Measurements from ENCODE around the gene SSTR4. TPM values are rescaled to one million over a fixed set of nuclear protein-coding genes. Genes with fewer than 3 reads are reported as not detected.
"Not testable (repeated sequence)": the region's sequence is repeated elsewhere in the genome, so short reads cannot be mapped to it uniquely, and the experiment has no call there.

SSTR4 gene
- total RNA-seq, 1 donor: not detected

GRCh38 chr20:23022849-23023248 lies 12.3 kb upstream of the SSTR4 start:
- DNase-seq (ENCODE audit: low read depth): peak; percentile 62
- no peak overlapping the region for H3K4me3 ChIP-seq (ENCODE audit: low read depth, low read length)
- TF ChIP-seq CTCF (IDR thresholded peaks at IDR 0.05; ENCODE audit: insufficient read depth, low read length): no peak

GRCh38 chr20:23023621-23024177 lies 11.4 kb upstream of the SSTR4 start:
- no peak for TF ChIP-seq CTCF (IDR thresholded peaks at IDR 0.05; ENCODE audit: insufficient read depth, low read length)
- no peak overlapping the region for H3K4me3 ChIP-seq (ENCODE audit: low read depth, low read length)
- no peak for DNase-seq (ENCODE audit: low read depth)

GRCh38 chr20:23024701-23025100 lies 10.4 kb upstream of the SSTR4 start:
- DNase-seq (ENCODE audit: low read depth): peak; percentile 20
- H3K4me3 ChIP-seq (ENCODE audit: low read depth, low read length): no peak overlapping the region
- no peak for TF ChIP-seq CTCF (IDR thresholded peaks at IDR 0.05; ENCODE audit: insufficient read depth, low read length)

GRCh38 chr20:23025503-23025902 lies 9.6 kb upstream of the SSTR4 start:
- DNase-seq (ENCODE audit: low read depth); H3K4me3 ChIP-seq (ENCODE audit: low read depth, low read length): not testable (repeated sequence)

GRCh38 chr20:23027721-23028120 lies 7.4 kb upstream of the SSTR4 start:
- no peak overlapping the region for H3K4me3 ChIP-seq (ENCODE audit: low read depth, low read length)
- no peak for TF ChIP-seq CTCF (IDR thresholded peaks at IDR 0.05; ENCODE audit: insufficient read depth, low read length)
- no peak for DNase-seq (ENCODE audit: low read depth)

- H3K4me3 ChIP-seq (ENCODE audit: low read depth, low read length): no peak overlapping the region
- TF ChIP-seq CTCF (IDR thresholded peaks at IDR 0.05; ENCODE audit: insufficient read depth, low read length): no peak
- no peak for DNase-seq (ENCODE audit: low read depth)
Observed at GRCh38 chr20:23028392-23028791, 6.7 kb upstream of the SSTR4 start.

GRCh38 chr20:23029324-23029723 lies 5.8 kb upstream of the SSTR4 start:
- no peak for TF ChIP-seq CTCF (IDR thresholded peaks at IDR 0.05; ENCODE audit: insufficient read depth, low read length)
- no peak for DNase-seq (ENCODE audit: low read depth)
- H3K4me3 ChIP-seq (ENCODE audit: low read depth, low read length): no peak overlapping the region
